Hepatocyte (in vitro differentiated cells): ENCODE data around the gene C9. TPM values are rescaled to one million over a fixed set of nuclear protein-coding genes. Genes with fewer than 3 reads are reported as not detected.
"Not testable (repeated sequence)": the region's sequence is repeated elsewhere in the genome, so short reads cannot be mapped to it uniquely, and the experiment has no call there.

Experiments
- DNase-seq: peaks from one replicate; pipeline ENCODE4 v3.0.0-alpha.2; 2016; ENCODE audit warnings: low spot score
- H2AFZ ChIP-seq: fragments of 200-600 bp; sonication (generic); 2 replicates; pipeline ENCODE4 v1.6.0; 2016; ENCODE audit warnings: antibody characterized with exemption, mild to moderate bottlenecking
- H3K27ac ChIP-seq: fragments of 200-600 bp; sonication (generic); 2 replicates; pipeline ENCODE4 v1.5.1; 2016; ENCODE audit warnings: mild to moderate bottlenecking
- H3K27me3 ChIP-seq: fragments of 200-600 bp; sonication (generic); 2 replicates; pipeline ENCODE4 v1.6.1; 2016
- H3K36me3 ChIP-seq: fragments of 200-600 bp; sonication (generic); replicated peaks from 2 replicates; pipeline ENCODE4 v1.5.1; 2016; ENCODE audit warnings: low read depth; ENCODE audit not compliant: insufficient read depth
- H3K4me1 ChIP-seq: fragments of 200-600 bp; sonication (generic); 2 replicates; pipeline ENCODE4 v1.5.1; 2016; ENCODE audit warnings: mild to moderate bottlenecking, moderate library complexity; ENCODE audit not compliant: insufficient read depth
- H3K4me2 ChIP-seq: fragments of 200-600 bp; sonication (generic); 2 replicates; pipeline ENCODE4 v1.6.0; 2016
- H3K4me3 ChIP-seq: fragments of 200-600 bp; sonication (generic); 2 replicates; pipeline ENCODE4 v1.5.1; 2016; ENCODE audit warnings: mild to moderate bottlenecking
- H3K79me2 ChIP-seq: fragments of 200-600 bp; sonication (generic); 2 replicates; pipeline ENCODE4 v1.6.0; 2017; ENCODE audit warnings: mild to moderate bottlenecking
- H3K9me2 ChIP-seq: fragments of 200-600 bp; sonication (generic); replicated peaks from 2 replicates; pipeline ENCODE4 v1.6.0; 2017; ENCODE audit warnings: mild to moderate bottlenecking; ENCODE audit not compliant: insufficient read depth
- H3K9me3 ChIP-seq: fragments of 200-600 bp; sonication (generic); 2 replicates; pipeline ENCODE4 v1.5.1; 2016; ENCODE audit warnings: low read depth, mild to moderate bottlenecking
- H4K20me1 ChIP-seq: fragments of 200-600 bp; sonication (generic); 2 replicates; pipeline ENCODE4 v1.6.0; 2016; ENCODE audit warnings: mild to moderate bottlenecking; ENCODE audit not compliant: insufficient read depth, poor library complexity, severe bottlenecking
- CTCF ChIP-seq: fragments of 200-600 bp; sonication (generic); IDR thresholded peaks from 2 replicates; pipeline ENCODE4 v1.5.1; 2016; ENCODE audit warnings: antibody characterized with exemption, mild to moderate bottlenecking; ENCODE audit not compliant: poor library complexity
- EZH2 ChIP-seq: fragments of 200-600 bp; sonication (generic); IDR thresholded peaks from 2 replicates; pipeline ENCODE4 v1.6.1; 2016; ENCODE audit warnings: antibody characterized with exemption, mild to moderate bottlenecking, borderline replicate concordance
- EZH2phosphoT487 ChIP-seq: fragments of 200-600 bp; sonication (generic); IDR thresholded peaks from one replicate; pipeline ENCODE4 v1.6.1; 2018; ENCODE audit warnings: antibody characterized with exemption, mild to moderate bottlenecking, low read depth, moderate library complexity; ENCODE audit not compliant: unreplicated experiment, severe bottlenecking
- WGBS: methylation state at CpG from one replicate; pipeline ENCODE4 v1.1.6; 2016; ENCODE audit warnings: low lambda C conversion rate; ENCODE audit errors: missing lambda C conversion rate; 5-methylcytosine and 5-hydroxymethylcytosine counted together
- polyA plus RNA-seq: library from polyadenylated mRNA; unstranded; fragments of >200 nt; fragmentation: Nextera tagmentation; extraction: Ambion mirVana; gene quantifications from 2 replicates; pipeline ENCODE4 v1.2.1, GENCODE V29; 2016
- total RNA-seq: library from RNA; depleted of rRNA; stranded (reverse); fragments of >200 nt; gene quantifications from 2 replicates; pipeline ENCODE4 v1.2.3, GENCODE V29; 2014

C9 gene
- total and polyA plus RNA-seq, 2 experiments from 2014 or later, result 0.47 to 0.79 TPM

GRCh38 chr5:39328731-39329130 lies 35.6 kb downstream of the C9 start:
- Histone ChIP-seq H4K20me1 (no peaks in the 10 kb centered on the region), H3K9me2 (no peaks in the 10 kb centered on the region), H2AFZ (no peak overlapping the region), H3K9me3 (no peaks in the 10 kb centered on the region), H3K79me2 (no peaks in the 10 kb centered on the region), H3K27me3 (no peaks in the 10 kb centered on the region), H3K4me1 (no peaks in the 10 kb centered on the region), H3K4me2 (no peak overlapping the region), H3K27ac (no peak overlapping the region), H3K36me3 (no peaks in the 10 kb centered on the region), H3K4me3 (no peak overlapping the region)
- WGBS, result 87% methylated on average over 1 of the region's 1 CpG
- TF ChIP-seq EZH2phosphoT487 (no peak), EZH2 (no peak), CTCF (no peak)
- no peak for DNase-seq

DNA sequence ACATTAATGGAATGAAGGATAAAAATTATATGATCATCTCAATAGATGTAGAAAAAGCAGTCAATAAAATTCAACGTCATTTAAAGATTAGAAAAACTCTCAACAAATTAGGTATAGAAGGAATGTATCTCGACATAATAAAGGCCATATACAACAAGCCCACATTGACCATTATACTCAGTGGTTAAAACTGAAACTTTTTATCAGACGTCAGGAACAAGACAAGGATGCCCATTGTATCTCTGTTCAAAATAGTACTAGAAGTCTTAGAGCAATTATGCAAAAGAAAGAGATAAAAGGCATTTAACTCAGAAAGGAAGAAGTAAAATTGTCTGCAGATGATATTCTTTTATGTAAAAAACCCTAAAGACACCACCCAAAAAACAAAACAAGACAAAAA lies 40.8 kb downstream of the C9 start:
- H3K4me1 ChIP-seq, result no peaks in the 10 kb centered on the region
- no peak for TF ChIP-seq EZH2phosphoT487
- no peak for TF ChIP-seq EZH2
- TF ChIP-seq CTCF, result no peak
- no peak overlapping the region for H3K4me3 ChIP-seq
- no peak for DNase-seq
- H3K79me2 ChIP-seq, result no peaks in the 10 kb centered on the region
- H3K27ac ChIP-seq, result no peak overlapping the region
- H3K9me2 ChIP-seq, result no peaks in the 10 kb centered on the region
- H3K9me3 ChIP-seq, result no peaks in the 10 kb centered on the region
- no peaks in the 10 kb centered on the region for H4K20me1 ChIP-seq
- WGBS, result 80% methylated on average over 3 of the region's 3 CpGs
- H3K4me2 ChIP-seq, result no peak overlapping the region
- H2AFZ ChIP-seq, result no peak overlapping the region
- H3K27me3 ChIP-seq, result no peaks in the 10 kb centered on the region
- H3K36me3 ChIP-seq, result no peaks in the 10 kb centered on the region

GRCh38 chr5:39319395-39319794 lies 44.9 kb downstream of the C9 start:
- DNase-seq, result no peak
- Histone ChIP-seq H2AFZ (no peak overlapping the region), H3K4me3 (no peak overlapping the region), H3K36me3 (no peaks in the 10 kb centered on the region), H3K27ac (no peak overlapping the region), H3K27me3 (no peaks in the 10 kb centered on the region), H3K79me2 (no peaks in the 10 kb centered on the region), H3K9me2 (no peaks in the 10 kb centered on the region), H3K4me2 (no peak overlapping the region), H3K4me1 (no peaks in the 10 kb centered on the region), H3K9me3 (no peaks in the 10 kb centered on the region), H4K20me1 (no peaks in the 10 kb centered on the region)
- TF ChIP-seq EZH2phosphoT487 (no peak), EZH2 (no peak), CTCF (no peak)
- WGBS, result 98% methylated on average over 3 of the region's 3 CpGs

GRCh38 chr5:39316464-39316863 lies 47.8 kb downstream of the C9 start:
- H3K27me3 ChIP-seq, H3K4me1 ChIP-seq, H3K79me2 ChIP-seq, DNase-seq, H3K4me3 ChIP-seq, H3K4me2 ChIP-seq, H3K9me3 ChIP-seq, H2AFZ ChIP-seq, H3K36me3 ChIP-seq, H4K20me1 ChIP-seq, H3K27ac ChIP-seq, H3K9me2 ChIP-seq: not testable (repeated sequence)
- 89% methylated on average over 3 of the region's 3 CpGs for WGBS
